B cell (primary cell): ENCODE measurements around the gene NPAS3. TPM values are rescaled to one million over a fixed set of nuclear protein-coding genes. Genes with fewer than 3 reads are reported as not detected.

Source experiments
- ATAC-seq: fragments of 200-7000 bp; cut with Tn5 transposase; one replicate; pipeline ENCODE4 v1.10.0; 2021; ENCODE audit warnings: low read depth, mild to moderate bottlenecking, moderate number of reproducible peaks, moderate library complexity
- CTCF ChIA-PET: fragments of 350-600 bp; sonication (Branson Sonifier 250); formaldehyde crosslinking; loops from one replicate; lab custom pipeline; 2021; ENCODE audit warnings: antibody characterized with exemption, inconsistent platforms; lab: Charles Lee
- POLR2A ChIA-PET: fragments of 350-600 bp; sonication (Branson Sonifier 250); formaldehyde crosslinking; loops from one replicate; lab custom pipeline; 2021; ENCODE audit warnings: antibody characterized with exemption; lab: Charles Lee
- DNase-seq: peaks from one replicate; pipeline ENCODE4 v3.0.0; 2013
- H2AFZ ChIP-seq: 2 replicates; pipeline ENCODE4 v1.6.1; 2012; ENCODE audit warnings: mild to moderate bottlenecking, low read depth, low read length; ENCODE audit not compliant: insufficient read depth, poor library complexity, severe bottlenecking
- H3K27ac ChIP-seq, 2 donors: 1 replicate in 1 of 2; 2 replicates in 1 of 2; pipeline ENCODE4 v1.5.1; 2012 to 2013; ENCODE audit warnings: low read length in 2 of 2, mild to moderate bottlenecking in 2 of 2, moderate library complexity in 1 of 2
- H3K27me3 ChIP-seq, 4 experiments: fragments of 200-600 bp in 1 of 4; sonication (generic) in 1 of 4; replicated peaks in 1 of 4; 1 replicate in 2 of 4; 2 replicates in 2 of 4; pipeline versions ENCODE4 v1.6.1 to v1.7.0; 2013 to 2016; ENCODE audit warnings: low read length in 3 of 4, mild to moderate bottlenecking in 2 of 4, mixed read lengths in 1 of 4, moderate library complexity in 1 of 4; ENCODE audit not compliant: insufficient read depth in 4 of 4, control insufficient read depth in 3 of 4; ENCODE audit errors: control extremely low read depth in 1 of 4
- H3K36me3 ChIP-seq, 2 experiments: replicated peaks in 1 of 2; 1 replicate in 1 of 2; 2 replicates in 1 of 2; pipeline versions ENCODE4 v1.6.1 to v1.7.1; 2013; ENCODE audit warnings: low read length in 1 of 2; ENCODE audit not compliant: insufficient read depth in 2 of 2, control insufficient read depth in 1 of 2; ENCODE audit errors: control extremely low read depth in 1 of 2, extremely low read depth in 1 of 2
- H3K4me1 ChIP-seq, 2 donors: fragments of 200-600 bp in 1 of 2; sonication (generic) in 1 of 2; 1 replicate in 1 of 2; 2 replicates in 1 of 2; pipeline versions ENCODE4 v1.5.1 to v1.6.1; 2013 to 2017; ENCODE audit warnings: low read length in 2 of 2; ENCODE audit not compliant: control insufficient read depth in 2 of 2, insufficient read depth in 2 of 2
- H3K4me2 ChIP-seq: replicated peaks from 2 replicates; pipeline ENCODE3; 2012; ENCODE audit warnings: mild to moderate bottlenecking, low read depth, low read length; ENCODE audit not compliant: poor library complexity, severe bottlenecking
- H3K4me3 ChIP-seq, 5 experiments: fragments of 200-600 bp in 1 of 5; sonication (generic) in 1 of 5; 1 replicate in 3 of 5; 2 replicates in 2 of 5; pipeline versions ENCODE4 v1.5.1 to v1.7.0; 2011 to 2016; ENCODE audit warnings: low read length in 4 of 5, mild to moderate bottlenecking in 4 of 5, low read depth in 2 of 5, control low read depth in 1 of 5, moderate library complexity in 1 of 5; ENCODE audit not compliant: insufficient read depth in 1 of 5; ENCODE audit errors: control extremely low read depth in 1 of 5, extremely low read depth in 1 of 5
- H3K79me2 ChIP-seq: fragments of 200-600 bp; sonication (generic); one replicate; pipeline ENCODE4 v1.6.0; 2016; ENCODE audit warnings: low read length; ENCODE audit not compliant: control insufficient read depth, insufficient read depth
- H3K9ac ChIP-seq: fragments of 200-600 bp; sonication (generic); 2 replicates; pipeline ENCODE4 v1.6.1; 2017; ENCODE audit warnings: mild to moderate bottlenecking, low read length, moderate library complexity
- H3K9me3 ChIP-seq, 3 donors: one replicate each; pipeline versions ENCODE4 v1.6.1 to v1.7.1; 2013; ENCODE audit warnings: low read length in 2 of 3; ENCODE audit not compliant: control insufficient read depth in 2 of 3, insufficient read depth in 1 of 3; ENCODE audit errors: control extremely low read depth in 1 of 3
- H4K20me1 ChIP-seq: 2 replicates; pipeline ENCODE4 v1.6.0; 2012; ENCODE audit warnings: mild to moderate bottlenecking, low read length; ENCODE audit not compliant: insufficient read depth, control insufficient read depth, poor library complexity, severe bottlenecking
- H3K27ac Mint-ChIP-seq: one replicate; pipeline ENCODE4 v1.8.0; 2021; ENCODE audit warnings: mixed read lengths
- H3K27me3 Mint-ChIP-seq: one replicate; pipeline ENCODE4 v1.8.0; 2021; ENCODE audit warnings: mixed read lengths
- H3K4me1 Mint-ChIP-seq: one replicate; pipeline ENCODE4 v1.8.0; 2021; ENCODE audit warnings: mixed read lengths
- H3K4me3 Mint-ChIP-seq: one replicate; pipeline ENCODE4 v1.8.0; 2021; ENCODE audit warnings: mixed read lengths
- H3K9me3 Mint-ChIP-seq: one replicate; pipeline ENCODE4 v1.8.0; 2022; ENCODE audit warnings: mixed read lengths; ENCODE audit not compliant: insufficient read depth
- CTCF ChIP-seq: fragments of 200-600 bp; IDR thresholded peaks from one replicate; pipeline ENCODE4 v1.8.0; 2022; ENCODE audit warnings: antibody characterized with exemption, mild to moderate bottlenecking
- EZH2 ChIP-seq: IDR thresholded peaks from 2 replicates; pipeline ENCODE4 v1.6.1; 2012; ENCODE audit warnings: borderline replicate concordance, low read depth, mild to moderate bottlenecking, moderate library complexity, low read length; ENCODE audit not compliant: insufficient read depth, poor library complexity, severe bottlenecking
- WGBS: methylation state at CpG from one replicate; pipeline ENCODE4 v1.1.5; 2013; ENCODE audit warnings: missing lambda C conversion rate; ENCODE audit not compliant: insufficient coverage; 5-methylcytosine and 5-hydroxymethylcytosine counted together
- intact Hi-C: fragments of 100-400 bp; cut with micrococcal nuclease; formaldehyde crosslinking; loops from one replicate; pipeline ENCODE4 v1.10.0; 2022
- polyA plus RNA-seq: library from polyadenylated mRNA; depleted of rRNA; stranded (reverse); fragments of >200 nt; gene quantifications from 2 replicates; pipeline ENCODE4 v1.2.3, GENCODE V29; 2012
- total RNA-seq, 2 donors: library from RNA; stranded (reverse); fragments of 120-200 nt in 1 of 2; gene quantifications; 1 replicate in 1 of 2; 2 replicates in 1 of 2; pipeline versions ENCODE4 v1.2.3 to v1.2.4, GENCODE V29; 2013 to 2022

The NPAS3 gene
- total and polyA plus RNA-seq, 2 donors (not counting 1 experiment from before 2014, with no cell fraction given) = not detected

GRCh38 chr14:33596211-33597080, 657.8 kb downstream of the NPAS3 start:
- Mint-ChIP-seq H3K27ac (no peak overlapping the region), H3K4me3 (no peak overlapping the region), H3K4me1 (no peaks in the 10 kb centered on the region), H3K9me3 (peaks cover 2% of the 10 kb centered on the region), H3K27me3 (no peaks in the 10 kb centered on the region)
- no peak for TF ChIP-seq CTCF
- CTCF ChIA-PET = no interaction called here
- no peaks in the 10 kb centered on the region for H3K27me3 ChIP-seq
- 96% methylated on average over 3 of the region's 8 CpGs for WGBS
- no peaks in the 10 kb centered on the region for H3K4me1 ChIP-seq
- ATAC-seq (no peak), DNase-seq (no peak)
- H3K9ac ChIP-seq = no peak overlapping the region
- H3K36me3 ChIP-seq = no peaks in the 10 kb centered on the region
- H3K27ac ChIP-seq = no peak overlapping the region
- H4K20me1 ChIP-seq = no peaks in the 10 kb centered on the region
- no peak overlapping the region for H3K4me2 ChIP-seq
- no peaks in the 10 kb centered on the region for H3K9me3 ChIP-seq
- POLR2A ChIA-PET = no interaction called here
- intact Hi-C loops = no loop called here
- no peaks in the 10 kb centered on the region for H3K79me2 ChIP-seq
- no peak overlapping the region for H3K4me3 ChIP-seq
- H2AFZ ChIP-seq = no peak overlapping the region

DNA sequence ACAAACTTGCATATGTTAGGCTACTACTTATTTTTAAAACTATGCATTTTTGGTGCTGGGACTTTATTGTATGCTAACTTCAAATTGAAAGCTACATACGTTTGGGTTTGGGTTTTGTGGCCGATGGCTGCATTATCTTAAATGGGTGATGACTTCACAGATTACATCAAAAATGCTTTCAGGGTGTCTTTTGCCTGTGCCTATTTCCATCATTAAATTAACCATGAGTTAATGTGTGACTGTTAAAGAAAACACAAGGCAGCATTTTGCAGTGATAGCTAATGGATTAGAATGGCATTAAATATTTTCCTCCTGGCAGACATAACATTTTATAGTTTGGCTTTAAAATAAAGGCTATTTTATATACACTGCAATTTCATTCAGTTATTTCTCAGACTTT, 659.9 kb downstream of the NPAS3 start:
- H3K9me3 Mint-ChIP-seq = peaks cover 2% of the 10 kb centered on the region
- Histone ChIP-seq H3K9ac (no peak overlapping the region), H3K27ac (no peak overlapping the region), H3K4me1 (no peaks in the 10 kb centered on the region), H3K4me3 (no peak overlapping the region), H4K20me1 (no peaks in the 10 kb centered on the region), H3K27me3 (no peaks in the 10 kb centered on the region), H3K9me3 (no peaks in the 10 kb centered on the region), H3K79me2 (no peaks in the 10 kb centered on the region), H3K4me2 (no peak overlapping the region), H3K36me3 (no peaks in the 10 kb centered on the region), H2AFZ (no peak overlapping the region)
- no peak overlapping the region for H3K27ac Mint-ChIP-seq
- ChIA-PET POLR2A (no interaction called here), CTCF (no interaction called here)
- no peaks in the 10 kb centered on the region for H3K4me1 Mint-ChIP-seq
- ATAC-seq (no peak), DNase-seq (no peak)
- no CpG with 5 or more reads among the region's 2 CpGs for WGBS
- no peaks in the 10 kb centered on the region for H3K27me3 Mint-ChIP-seq
- no peak overlapping the region for H3K4me3 Mint-ChIP-seq
- no peak for TF ChIP-seq EZH2
- TF ChIP-seq CTCF = no peak
- intact Hi-C loops = no loop called here
